Testis (tissue), 3 donors: Measurements from ENCODE around the gene SERBP1. TPM values are rescaled to one million over a fixed set of nuclear protein-coding genes. Genes with fewer than 3 reads are reported as not detected.

Experiments
- DNase-seq: peaks from one replicate; pipeline ENCODE4 v3.0.0-alpha.2; 2019
- H3K27ac ChIP-seq, 2 donors: fragments of 200-600 bp; sonication (generic); one replicate each; pipeline ENCODE4 v1.5.1; 2019
- H3K27me3 ChIP-seq: fragments of 200-600 bp; sonication (generic); one replicate; pipeline ENCODE4 v1.5.1; 2019
- H3K36me3 ChIP-seq: fragments of 200-600 bp; sonication (generic); one replicate; pipeline ENCODE4 v1.5.1; 2017; ENCODE audit warnings: low read depth; ENCODE audit errors: missing control alignments
- H3K4me1 ChIP-seq: fragments of 200-600 bp; sonication (generic); one replicate; pipeline ENCODE4 v1.5.1; 2019
- H3K4me3 ChIP-seq, 2 donors: fragments of 200-600 bp; sonication (generic); one replicate each; pipeline ENCODE4 v1.5.1; 2017 to 2019
- H3K9me3 ChIP-seq: fragments of 200-600 bp; sonication (generic); one replicate; pipeline ENCODE4 v1.5.1; 2017
- CTCF ChIP-seq, 3 experiments: fragments of 450-650 bp in 2 of 3; fragments of 200-600 bp in 1 of 3; sonication (generic) in 1 of 3; IDR thresholded peaks; one replicate each; pipeline ENCODE4 v1.5.1; 2016 to 2019; ENCODE audit warnings: antibody characterized with exemption in 3 of 3, mild to moderate bottlenecking in 2 of 3, moderate library complexity in 1 of 3
- POLR2A ChIP-seq: fragments of 450-650 bp; IDR thresholded peaks from one replicate; pipeline ENCODE4 v1.6.1; 2017; ENCODE audit warnings: antibody characterized with exemption, mild to moderate bottlenecking, moderate library complexity
- WGBS, 2 donors: methylation state at CpG; one replicate each; pipeline ENCODE4 v1.1.5; 2018; 5-methylcytosine and 5-hydroxymethylcytosine counted together
- intact Hi-C: fragments of 100-400 bp; cut with DNase I; formaldehyde crosslinking; loops from one replicate; pipeline ENCODE4 v1.15.1; 2023; ENCODE audit warnings: low total_unique reads
- polyA plus RNA-seq: library from polyadenylated mRNA; stranded (reverse); fragments of 350-450 nt; fragmentation: Illumina TruSeq; extraction: RNeasy Lipid Tissue Mini Kit (QIAGEN cat#74804); gene quantifications from one replicate; pipeline ENCODE4 v1.2.3, GENCODE V29; 2014; ENCODE audit warnings: low read depth, low replicate concordance; ENCODE audit not compliant: insufficient read depth
- total RNA-seq, 2 donors: library from RNA; depleted of rRNA; stranded (reverse); fragments of >200 nt; gene quantifications; one replicate each; pipeline ENCODE4 v1.2.3, GENCODE V29; 2016

Gene SERBP1
- total and polyA plus RNA-seq, 3 donors from 2014 or later, result 180 to 237 (median 185) TPM

- no peaks in the 10 kb centered on the region for H3K4me1 ChIP-seq
- TF ChIP-seq CTCF (IDR thresholded peaks at IDR 0.05) (no peak), POLR2A (no peak)
- no peak overlapping the region for H3K27ac ChIP-seq
- H3K9me3 ChIP-seq, result no peaks in the 10 kb centered on the region
- no peaks in the 10 kb centered on the region for H3K27me3 ChIP-seq
- no peak overlapping the region for H3K4me3 ChIP-seq
- intact Hi-C loops, result no loop called here
- 100% methylated on average over 1 to 2 of the region's 2 CpGs for WGBS, 2 donors
- no peaks in the 10 kb centered on the region for H3K36me3 ChIP-seq
- no peak for DNase-seq
These were observed 46.1 kb downstream of the SERBP1 start for GRCh38 chr1:67383999-67384638.

- WGBS, 2 donors, result 34 to 43% methylated on average over 1 of the region's 1 CpG
- Histone ChIP-seq H3K9me3 (no peaks in the 10 kb centered on the region), H3K4me3 (no peak overlapping the region), H3K4me1 (no peaks in the 10 kb centered on the region), H3K27me3 (no peaks in the 10 kb centered on the region), H3K36me3 (no peaks in the 10 kb centered on the region), H3K27ac (no peak overlapping the region)
- TF ChIP-seq CTCF (IDR thresholded peaks at IDR 0.05) (no peak), POLR2A (no peak)
- intact Hi-C loops, result no loop called here
- DNase-seq, result peak; percentile 47
These were observed 47.9 kb downstream of the SERBP1 start for GRCh38 chr1:67382292-67382691.

GRCh38 chr1:67381154-67381553 lies 49.0 kb downstream of the SERBP1 start:
- Histone ChIP-seq H3K27me3 (no peaks in the 10 kb centered on the region), H3K9me3 (no peaks in the 10 kb centered on the region), H3K4me3 (no peak overlapping the region), H3K4me1 (no peaks in the 10 kb centered on the region), H3K27ac (no peak overlapping the region), H3K36me3 (no peaks in the 10 kb centered on the region)
- TF ChIP-seq CTCF (IDR thresholded peaks at IDR 0.05), result no peak
- TF ChIP-seq POLR2A, result no peak
- intact Hi-C loops, result no loop called here
- WGBS, 2 donors, result 29 to 49% methylated on average over 4 of the region's 4 CpGs
- DNase-seq, result no peak

- Histone ChIP-seq H3K4me3 (no peak overlapping the region), H3K36me3 (no peaks in the 10 kb centered on the region), H3K27me3 (no peaks in the 10 kb centered on the region), H3K4me1 (no peaks in the 10 kb centered on the region), H3K9me3 (no peaks in the 10 kb centered on the region), H3K27ac (no peak overlapping the region)
- intact Hi-C loops, result no loop called here
- no peak for TF ChIP-seq CTCF (IDR thresholded peaks at IDR 0.05)
- no peak for TF ChIP-seq POLR2A
- 97 to 100% methylated on average over 1 of the region's 1 CpG for WGBS, 2 donors
- DNase-seq, result no peak
These were observed 52.9 kb downstream of the SERBP1 start for GRCh38 chr1:67377253-67377652.

- WGBS, 2 donors, result 46 to 57% methylated on average over 3 of the region's 3 CpGs
- H3K4me1 ChIP-seq, result no peaks in the 10 kb centered on the region
- H3K36me3 ChIP-seq, result no peaks in the 10 kb centered on the region
- intact Hi-C loops, result no loop called here
- no peaks in the 10 kb centered on the region for H3K27me3 ChIP-seq
- no peaks in the 10 kb centered on the region for H3K9me3 ChIP-seq
- H3K27ac ChIP-seq, result no peak overlapping the region
- H3K4me3 ChIP-seq, result no peak overlapping the region
- TF ChIP-seq CTCF (IDR thresholded peaks at IDR 0.05) (no peak), POLR2A (no peak)
- DNase-seq, result no peak
These were observed 53.8 kb downstream of the SERBP1 start for GRCh38 chr1:67376381-67376780.
